ENCODE results near the gene MACF1.

Gene MACF1

DNA sequence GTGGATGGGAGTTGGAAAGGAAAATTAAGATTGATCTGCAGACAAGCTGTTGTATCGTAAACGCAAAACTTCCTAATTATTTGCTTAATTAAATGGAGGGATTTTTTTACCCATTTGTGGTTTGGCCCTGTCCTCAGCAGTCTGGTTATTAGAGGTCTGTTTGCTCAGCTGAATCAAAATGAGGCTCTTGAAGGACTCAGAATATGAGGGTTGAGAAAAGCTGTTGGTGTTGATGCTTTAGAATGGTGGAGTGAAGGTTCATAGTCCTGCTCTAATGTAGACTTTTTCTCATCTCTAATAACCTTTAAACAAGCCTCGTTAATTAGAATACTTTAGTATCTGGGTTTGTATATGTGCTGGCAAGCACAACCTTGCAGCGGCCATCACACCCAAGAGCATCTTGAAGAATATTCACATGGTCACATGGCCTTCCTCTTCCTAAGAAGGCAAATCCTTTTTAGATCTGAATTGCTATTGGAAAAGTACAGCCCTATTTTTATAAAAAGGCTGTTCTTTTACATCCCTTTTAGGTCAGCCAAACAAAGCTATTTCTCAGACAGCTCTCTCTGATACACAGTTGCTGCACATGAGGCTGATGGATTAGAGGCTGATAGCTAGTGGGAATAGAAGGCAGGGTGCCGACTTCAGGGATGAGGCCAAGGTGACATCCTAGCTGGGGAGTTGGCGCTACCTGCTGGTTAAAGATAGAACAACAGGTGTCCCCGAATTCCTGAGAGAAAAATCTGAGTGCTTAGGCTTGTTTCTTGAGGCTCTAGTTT lies 53.8 kb downstream of the MACF1 start:
- Mint-ChIP-seq H3K4me1 (ENCODE audit: low read depth) (peaks cover 24% of the 10 kb centered on the region), H3K9me3 (no peaks in the 10 kb centered on the region), H3K27me3 (ENCODE audit: low read depth) (no peaks in the 10 kb centered on the region), H3K36me3 (ENCODE audit: low read depth) (peaks cover 22% of the 10 kb centered on the region), H3K27ac (no peak overlapping the region), H3K4me3 (no peak overlapping the region)

GRCh38 chr1:39258925-39259244 lies 54.4 kb downstream of the MACF1 start:
- Mint-ChIP-seq H3K4me3 (no peak overlapping the region), H3K27me3 (ENCODE audit: low read depth) (no peaks in the 10 kb centered on the region), H3K9me3 (no peaks in the 10 kb centered on the region), H3K27ac (no peak overlapping the region), H3K4me1 (ENCODE audit: low read depth) (peaks cover 26% of the 10 kb centered on the region), H3K36me3 (ENCODE audit: low read depth) (peaks cover 22% of the 10 kb centered on the region)

DNA sequence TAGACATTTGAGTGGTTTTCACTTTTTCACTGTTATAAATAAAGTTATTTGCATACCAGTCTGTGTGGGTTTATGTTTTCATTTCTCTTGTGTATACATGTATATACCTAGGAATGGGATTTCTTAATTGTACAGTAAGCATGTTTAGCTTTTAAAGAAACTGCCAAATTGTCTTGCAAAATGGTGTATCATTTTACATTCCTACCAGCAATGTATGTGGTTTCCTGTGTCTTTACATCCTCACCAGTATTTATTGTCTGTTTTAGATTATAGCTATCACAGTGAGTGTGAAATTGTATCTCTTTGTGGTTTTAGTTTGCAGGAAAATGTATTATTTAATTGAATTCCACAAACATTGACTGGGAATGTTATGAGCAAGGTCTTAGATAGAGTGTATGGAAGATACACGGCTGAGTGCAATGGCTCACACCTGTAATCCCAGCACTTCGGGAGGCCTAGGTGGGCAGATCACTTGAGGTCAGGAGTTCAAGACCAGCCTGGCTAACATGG lies 57.3 kb downstream of the MACF1 start:
- H3K4me3 Mint-ChIP-seq, result no peak overlapping the region
- peaks cover 31% of the 10 kb centered on the region for H3K4me1 Mint-ChIP-seq (ENCODE audit: low read depth)
- no peak overlapping the region for H3K27ac Mint-ChIP-seq
- H3K36me3 Mint-ChIP-seq (ENCODE audit: low read depth), result peaks cover 22% of the 10 kb centered on the region
- H3K9me3 Mint-ChIP-seq, result no peaks in the 10 kb centered on the region
- no peaks in the 10 kb centered on the region for H3K27me3 Mint-ChIP-seq (ENCODE audit: low read depth)

DNA sequence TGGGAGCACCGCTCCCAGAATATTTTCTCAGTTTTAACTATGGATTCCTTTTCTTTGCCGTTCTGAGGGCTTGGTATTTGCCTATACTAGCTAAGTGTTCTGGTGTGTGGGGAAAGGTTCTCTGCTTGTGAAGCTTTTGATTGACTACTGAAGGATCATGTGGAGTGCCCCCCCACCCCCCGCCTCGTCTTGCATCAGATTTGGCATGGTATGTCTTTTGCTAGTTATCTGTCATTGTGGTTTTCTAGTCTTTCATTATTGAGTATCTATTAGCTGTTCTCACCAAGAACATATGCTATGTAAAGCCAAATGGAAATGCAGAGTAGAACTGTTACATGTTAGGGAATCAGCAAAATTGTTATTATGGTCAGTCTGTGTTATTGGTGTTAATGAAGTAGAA lies 58.3 kb downstream of the MACF1 start:
- no peak overlapping the region for H3K27ac Mint-ChIP-seq
- no peaks in the 10 kb centered on the region for H3K27me3 Mint-ChIP-seq (ENCODE audit: low read depth)
- peaks cover 20% of the 10 kb centered on the region for H3K36me3 Mint-ChIP-seq (ENCODE audit: low read depth)

DNA sequence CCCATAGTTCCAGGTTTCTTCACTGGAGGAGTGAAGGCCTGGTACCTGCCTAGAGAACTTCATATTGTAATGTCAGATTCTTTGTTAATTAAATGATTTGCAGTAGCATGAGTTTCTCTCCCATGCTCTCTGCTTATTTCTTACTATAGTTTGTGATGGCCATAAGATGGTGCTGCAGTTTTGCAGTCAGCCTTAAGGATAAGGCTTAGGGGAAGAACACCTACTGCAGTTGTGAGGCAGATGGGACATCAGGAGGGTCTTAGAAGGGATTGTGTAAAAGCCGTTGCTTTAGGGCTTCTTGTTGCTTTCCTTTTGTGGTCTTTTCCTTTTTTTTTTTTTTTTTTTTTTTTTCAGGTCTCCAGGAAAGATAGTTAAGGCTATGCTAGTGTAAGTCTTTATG lies 61.8 kb downstream of the MACF1 start:
- no peak overlapping the region for H3K27ac Mint-ChIP-seq
- no peak overlapping the region for H3K4me3 Mint-ChIP-seq

More for the DNA sequence above, 58.3 kb downstream of the MACF1 start:
- Mint-ChIP-seq H3K4me1 (ENCODE audit: low read depth) (peaks cover 33% of the 10 kb centered on the region), H3K9me3 (no peaks in the 10 kb centered on the region), H3K4me3 (no peak overlapping the region)

GRCh38 chr1:39266792-39267191 lies 62.3 kb downstream of the MACF1 start:
- H3K36me3 Mint-ChIP-seq (ENCODE audit: low read depth), result peaks cover 25% of the 10 kb centered on the region
- H3K27me3 Mint-ChIP-seq (ENCODE audit: low read depth), result no peaks in the 10 kb centered on the region
- H3K4me1 Mint-ChIP-seq (ENCODE audit: low read depth), result peaks cover 51% of the 10 kb centered on the region
- no peak overlapping the region for H3K27ac Mint-ChIP-seq
- no peak overlapping the region for H3K4me3 Mint-ChIP-seq
- no peaks in the 10 kb centered on the region for H3K9me3 Mint-ChIP-seq

More for the DNA sequence above, 61.8 kb downstream of the MACF1 start:
- Mint-ChIP-seq H3K36me3 (ENCODE audit: low read depth) (peaks cover 29% of the 10 kb centered on the region), H3K9me3 (no peaks in the 10 kb centered on the region), H3K27me3 (ENCODE audit: low read depth) (no peaks in the 10 kb centered on the region), H3K4me1 (ENCODE audit: low read depth) (peaks cover 53% of the 10 kb centered on the region)

DNA sequence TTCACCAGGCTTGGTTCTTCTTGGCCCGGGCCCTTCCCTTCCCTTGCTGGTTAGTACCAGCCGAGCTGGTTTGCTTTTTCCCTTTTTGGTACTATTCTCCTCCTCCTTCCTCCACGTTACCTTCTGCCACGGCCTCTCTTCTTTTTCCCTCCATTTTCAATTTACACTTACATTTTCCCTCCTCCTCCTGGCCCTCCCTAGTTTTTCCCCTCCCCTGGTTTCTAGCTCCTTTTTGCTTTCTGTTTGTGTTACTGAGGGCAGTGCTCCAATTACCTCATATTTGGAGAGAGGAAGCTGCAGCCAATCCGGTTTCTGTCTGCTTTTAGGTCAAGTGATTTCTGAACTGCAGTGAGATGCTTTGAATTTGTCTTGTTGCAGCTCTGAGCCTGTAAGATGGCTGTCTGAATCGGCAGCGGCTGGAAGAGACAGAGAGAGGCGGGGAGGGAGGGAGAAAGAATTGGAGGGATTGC lies 63.7 kb downstream of the MACF1 start:
- peak overlapping the region; percentile 82 for H3K4me3 Mint-ChIP-seq
- peaks cover 19% of the 10 kb centered on the region for H3K36me3 Mint-ChIP-seq (ENCODE audit: low read depth)
- H3K9me3 Mint-ChIP-seq, result no peaks in the 10 kb centered on the region
- H3K27ac Mint-ChIP-seq, result peak overlapping the region; percentile 92
- H3K4me1 Mint-ChIP-seq (ENCODE audit: low read depth), result peaks cover 50% of the 10 kb centered on the region
- H3K27me3 Mint-ChIP-seq (ENCODE audit: low read depth), result no peaks in the 10 kb centered on the region

- peaks cover 49% of the 10 kb centered on the region for H3K4me1 Mint-ChIP-seq (ENCODE audit: low read depth)
- no peak overlapping the region for H3K4me3 Mint-ChIP-seq
- peaks cover 19% of the 10 kb centered on the region for H3K36me3 Mint-ChIP-seq (ENCODE audit: low read depth)
- no peaks in the 10 kb centered on the region for H3K9me3 Mint-ChIP-seq
- no peaks in the 10 kb centered on the region for H3K27me3 Mint-ChIP-seq (ENCODE audit: low read depth)
- H3K27ac Mint-ChIP-seq, result no peak overlapping the region
Measured at GRCh38 chr1:39268906-39269305, 64.4 kb downstream of the MACF1 start.

GRCh38 chr1:39269349-39269748 lies 64.9 kb downstream of the MACF1 start:
- peaks cover 19% of the 10 kb centered on the region for H3K36me3 Mint-ChIP-seq (ENCODE audit: low read depth)

GRCh38 chr1:39269791-39270342 lies 65.4 kb downstream of the MACF1 start:
- peak overlapping the region; percentile 30 for H3K4me3 Mint-ChIP-seq
- peaks cover 19% of the 10 kb centered on the region for H3K36me3 Mint-ChIP-seq (ENCODE audit: low read depth)
- H3K27me3 Mint-ChIP-seq (ENCODE audit: low read depth), result no peaks in the 10 kb centered on the region
- no peaks in the 10 kb centered on the region for H3K9me3 Mint-ChIP-seq
- peaks cover 49% of the 10 kb centered on the region for H3K4me1 Mint-ChIP-seq (ENCODE audit: low read depth)
- peak overlapping the region; percentile 26 for H3K27ac Mint-ChIP-seq

More at GRCh38 chr1:39269349-39269748, 64.9 kb downstream of the MACF1 start:
- Mint-ChIP-seq H3K27ac (peak overlapping the region; percentile 35), H3K27me3 (ENCODE audit: low read depth) (no peaks in the 10 kb centered on the region), H3K4me1 (ENCODE audit: low read depth) (peaks cover 49% of the 10 kb centered on the region), H3K4me3 (no peak overlapping the region), H3K9me3 (no peaks in the 10 kb centered on the region)

- peak overlapping the region; percentile 30 for H3K4me3 Mint-ChIP-seq
- H3K27ac Mint-ChIP-seq, result peak overlapping the region; percentile 26
- H3K36me3 Mint-ChIP-seq (ENCODE audit: low read depth), result peaks cover 19% of the 10 kb centered on the region
Measured at GRCh38 chr1:39270368-39270767, 65.9 kb downstream of the MACF1 start.

DNA sequence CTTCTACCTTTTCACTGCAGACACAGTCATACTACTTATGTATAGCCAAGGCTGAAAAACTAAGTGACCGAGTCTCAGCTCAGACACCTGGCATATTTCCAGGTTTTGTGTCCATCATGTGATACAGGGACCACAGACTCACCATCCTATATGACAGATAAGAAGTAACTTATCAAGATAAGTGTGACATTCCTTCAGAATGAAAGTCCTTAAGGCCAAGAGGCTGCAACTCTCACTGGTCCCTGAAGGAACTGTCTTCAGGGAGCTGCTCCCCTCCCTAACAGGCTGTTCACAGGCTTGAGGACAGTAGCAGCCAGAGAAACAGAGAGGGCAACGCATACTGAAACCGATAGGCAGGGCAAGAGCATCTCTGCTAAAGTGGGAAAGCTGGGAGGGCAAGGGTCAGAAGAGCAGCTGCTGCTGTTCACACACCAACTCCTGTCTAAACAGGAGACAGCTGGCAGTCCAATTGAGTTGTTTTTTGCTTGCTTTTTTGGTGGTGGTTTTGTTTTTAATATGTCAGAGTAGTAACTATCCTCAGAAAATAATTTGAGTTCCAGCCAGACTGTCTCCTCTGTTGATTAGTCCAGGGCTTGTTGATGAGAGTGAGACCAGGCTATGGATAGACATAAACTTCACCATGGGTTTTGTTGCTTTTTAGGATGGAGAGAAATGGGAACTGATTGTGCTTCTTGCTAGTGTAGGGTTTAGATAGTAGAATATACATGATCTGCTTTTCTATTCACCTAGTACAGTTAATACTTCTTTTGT lies 67.7 kb downstream of the MACF1 start:
- Mint-ChIP-seq H3K4me3 (no peak overlapping the region), H3K27ac (peak overlapping the region; percentile 21), H3K4me1 (ENCODE audit: low read depth) (peaks cover 43% of the 10 kb centered on the region)

More at GRCh38 chr1:39270368-39270767, 65.9 kb downstream of the MACF1 start:
- H3K4me1 Mint-ChIP-seq (ENCODE audit: low read depth), result peaks cover 49% of the 10 kb centered on the region
- no peaks in the 10 kb centered on the region for H3K27me3 Mint-ChIP-seq (ENCODE audit: low read depth)
- H3K9me3 Mint-ChIP-seq, result no peaks in the 10 kb centered on the region

DNA sequence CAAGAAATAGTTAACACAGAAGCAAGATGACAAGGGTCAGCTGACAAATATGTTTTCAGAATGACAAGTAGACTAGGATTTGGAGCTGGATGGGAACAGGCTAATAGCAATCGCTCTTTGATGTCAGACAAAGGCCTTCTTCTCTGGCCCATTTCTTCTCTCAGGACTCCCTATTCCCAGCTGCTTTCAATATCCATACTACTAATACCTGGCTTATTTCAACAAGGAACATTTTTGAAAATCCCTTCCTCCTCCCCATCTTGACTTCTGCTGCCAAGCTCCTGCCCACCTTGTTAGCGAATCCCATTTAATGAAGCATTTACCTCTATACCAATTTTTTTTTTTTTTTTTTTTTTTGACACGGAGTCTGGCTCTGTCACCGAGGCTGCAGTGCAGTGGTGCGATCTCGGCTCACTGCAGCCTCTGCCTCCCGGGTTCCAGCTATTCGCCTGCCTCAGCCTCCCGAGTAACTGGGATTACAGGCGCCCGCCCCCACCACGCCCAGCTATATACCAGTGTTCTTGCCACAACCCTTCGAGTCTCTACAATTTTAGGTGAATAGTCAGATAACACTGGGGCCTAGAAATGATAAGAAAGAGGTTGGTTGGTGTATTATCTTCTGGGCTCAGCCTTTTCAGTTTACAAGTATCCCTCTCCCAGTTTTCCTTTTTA lies 68.4 kb downstream of the MACF1 start:
- Mint-ChIP-seq H3K9me3 (no peaks in the 10 kb centered on the region), H3K4me3 (no peak overlapping the region), H3K4me1 (ENCODE audit: low read depth) (peaks cover 42% of the 10 kb centered on the region)

More for the DNA sequence above, 67.7 kb downstream of the MACF1 start:
- no peaks in the 10 kb centered on the region for H3K27me3 Mint-ChIP-seq (ENCODE audit: low read depth)
- peaks cover 19% of the 10 kb centered on the region for H3K36me3 Mint-ChIP-seq (ENCODE audit: low read depth)
- H3K9me3 Mint-ChIP-seq, result no peaks in the 10 kb centered on the region

DNA sequence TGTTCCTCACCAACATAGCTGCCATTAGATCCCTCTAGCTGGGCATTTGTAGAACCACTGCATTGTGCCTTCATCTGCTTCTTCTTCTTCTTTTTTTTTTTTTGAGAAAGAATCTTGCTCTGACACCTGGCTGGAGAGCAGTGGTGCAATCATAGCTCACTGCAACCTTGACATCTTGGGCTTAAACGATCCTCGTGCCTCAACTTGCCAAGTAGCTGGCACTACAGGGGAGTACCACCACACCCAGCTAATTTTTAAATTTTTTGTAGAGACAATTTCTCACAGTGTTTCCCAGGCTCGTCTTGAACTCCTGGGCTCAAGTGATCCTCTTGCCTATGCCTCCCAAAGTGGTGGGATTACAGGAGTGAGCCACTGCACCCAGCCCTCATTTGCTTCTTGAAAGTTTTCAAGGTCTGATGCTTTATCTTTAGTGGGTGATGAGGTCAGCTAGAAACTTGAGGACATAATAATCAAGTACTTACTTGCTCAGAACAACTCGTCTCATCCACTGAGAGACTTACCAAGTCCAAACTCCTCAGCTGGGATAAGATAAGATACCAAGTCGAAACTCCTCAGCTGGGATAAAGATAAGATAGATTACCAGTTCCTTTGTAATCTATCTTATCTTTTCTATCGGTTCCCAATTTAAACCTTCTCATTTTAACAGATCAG lies 71.5 kb downstream of the MACF1 start:
- H3K27ac Mint-ChIP-seq, result no peak overlapping the region

More for the DNA sequence above, 68.4 kb downstream of the MACF1 start:
- Mint-ChIP-seq H3K36me3 (ENCODE audit: low read depth) (peaks cover 19% of the 10 kb centered on the region), H3K27ac (no peak overlapping the region), H3K27me3 (ENCODE audit: low read depth) (no peaks in the 10 kb centered on the region)

More for the DNA sequence above, 71.5 kb downstream of the MACF1 start:
- Mint-ChIP-seq H3K4me3 (no peak overlapping the region), H3K4me1 (ENCODE audit: low read depth) (peaks cover 22% of the 10 kb centered on the region), H3K36me3 (ENCODE audit: low read depth) (no peaks in the 10 kb centered on the region), H3K27me3 (ENCODE audit: low read depth) (no peaks in the 10 kb centered on the region), H3K9me3 (no peaks in the 10 kb centered on the region)
